Kidney epithelial cell (primary cell): ENCODE measurements around the gene ADGRA1. TPM values are rescaled to one million over a fixed set of nuclear protein-coding genes. Genes with fewer than 3 reads are reported as not detected.
"Not testable (repeated sequence)": the region's sequence is repeated elsewhere in the genome, so short reads cannot be mapped to it uniquely, and the experiment has no call there.

Experiments used
- DNase-seq: peaks from one replicate; pipeline ENCODE4 v3.0.0-alpha.2; 2010; ENCODE audit warnings: low read depth
- H3K27me3 ChIP-seq: 2 replicates; pipeline ENCODE4 v1.6.0; 2011; ENCODE audit warnings: low read length; ENCODE audit not compliant: control insufficient read depth, insufficient read depth
- H3K36me3 ChIP-seq: 2 replicates; pipeline ENCODE4 v1.5.1; 2011; ENCODE audit warnings: low read length; ENCODE audit not compliant: control insufficient read depth, insufficient read depth
- H3K4me3 ChIP-seq: 2 replicates; pipeline ENCODE4 v1.5.1; 2011; ENCODE audit warnings: low read depth, mild to moderate bottlenecking, control low read depth, low read length
- total RNA-seq: library from RNA; depleted of rRNA; stranded (reverse); fragments of >200 nt; gene quantifications from 2 replicates; pipeline ENCODE4 v1.2.3, GENCODE V29; 2015
- TF ChIP-seq, protein P1 (sequence below): IDR thresholded peaks from 2 replicates; pipeline ENCODE4 v1.5.1; 2011; ENCODE audit warnings: mild to moderate bottlenecking, moderate library complexity, low read length, control low read depth, inconsistent platforms; ENCODE audit not compliant: insufficient read depth, poor library complexity, severe bottlenecking

ADGRA1 gene
- total RNA-seq, 1 donor from 2014 or later, result not detected

GRCh38 chr10:133110133-133110532, 22.4 kb downstream of the ADGRA1 start:
- no peak for DNase-seq
- TF ChIP-seq, protein P1, sequence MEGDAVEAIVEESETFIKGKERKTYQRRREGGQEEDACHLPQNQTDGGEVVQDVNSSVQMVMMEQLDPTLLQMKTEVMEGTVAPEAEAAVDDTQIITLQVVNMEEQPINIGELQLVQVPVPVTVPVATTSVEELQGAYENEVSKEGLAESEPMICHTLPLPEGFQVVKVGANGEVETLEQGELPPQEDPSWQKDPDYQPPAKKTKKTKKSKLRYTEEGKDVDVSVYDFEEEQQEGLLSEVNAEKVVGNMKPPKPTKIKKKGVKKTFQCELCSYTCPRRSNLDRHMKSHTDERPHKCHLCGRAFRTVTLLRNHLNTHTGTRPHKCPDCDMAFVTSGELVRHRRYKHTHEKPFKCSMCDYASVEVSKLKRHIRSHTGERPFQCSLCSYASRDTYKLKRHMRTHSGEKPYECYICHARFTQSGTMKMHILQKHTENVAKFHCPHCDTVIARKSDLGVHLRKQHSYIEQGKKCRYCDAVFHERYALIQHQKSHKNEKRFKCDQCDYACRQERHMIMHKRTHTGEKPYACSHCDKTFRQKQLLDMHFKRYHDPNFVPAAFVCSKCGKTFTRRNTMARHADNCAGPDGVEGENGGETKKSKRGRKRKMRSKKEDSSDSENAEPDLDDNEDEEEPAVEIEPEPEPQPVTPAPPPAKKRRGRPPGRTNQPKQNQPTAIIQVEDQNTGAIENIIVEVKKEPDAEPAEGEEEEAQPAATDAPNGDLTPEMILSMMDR, result no peak
- H3K36me3 ChIP-seq, result no peaks in the 10 kb centered on the region
- no peak overlapping the region for H3K4me3 ChIP-seq
- H3K27me3 ChIP-seq, result no peaks in the 10 kb centered on the region

DNA sequence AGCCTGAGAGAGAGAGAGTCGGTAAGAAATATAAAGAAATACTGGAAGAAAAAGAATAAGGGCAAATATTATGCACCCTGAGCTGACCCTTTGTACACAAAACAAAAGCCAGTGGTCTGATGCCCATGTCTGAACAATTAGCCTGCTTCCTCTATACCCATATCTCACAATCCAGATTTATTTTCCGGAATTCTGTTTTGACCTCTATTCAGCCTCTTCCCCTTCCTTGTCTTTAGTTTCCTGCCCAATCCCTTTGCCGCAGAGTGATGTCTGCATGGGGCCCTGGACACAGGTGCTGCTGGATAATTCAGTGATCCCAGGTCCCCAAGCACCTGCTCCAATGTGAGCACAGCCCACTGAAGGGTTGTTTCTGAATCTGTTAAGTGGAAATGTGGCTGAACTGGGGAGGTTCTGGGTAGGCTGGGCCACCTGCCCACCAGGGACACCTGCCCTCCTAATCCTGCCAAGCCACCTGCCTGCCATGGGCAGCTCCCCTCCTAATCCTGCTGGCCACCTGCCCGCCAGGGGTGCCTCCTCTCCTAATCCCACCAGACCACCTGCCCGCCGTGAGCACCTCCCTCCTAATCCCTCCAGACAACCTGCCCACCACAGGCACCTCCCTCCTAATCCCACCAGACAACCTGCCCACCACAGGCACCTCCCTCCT, 23.0 kb downstream of the ADGRA1 start:
- DNase-seq, result no peak
- TF ChIP-seq, protein P1, result no peak
- H3K4me3 ChIP-seq, result no peak overlapping the region
- no peaks in the 10 kb centered on the region for H3K36me3 ChIP-seq
- H3K27me3 ChIP-seq, result no peaks in the 10 kb centered on the region

DNA sequence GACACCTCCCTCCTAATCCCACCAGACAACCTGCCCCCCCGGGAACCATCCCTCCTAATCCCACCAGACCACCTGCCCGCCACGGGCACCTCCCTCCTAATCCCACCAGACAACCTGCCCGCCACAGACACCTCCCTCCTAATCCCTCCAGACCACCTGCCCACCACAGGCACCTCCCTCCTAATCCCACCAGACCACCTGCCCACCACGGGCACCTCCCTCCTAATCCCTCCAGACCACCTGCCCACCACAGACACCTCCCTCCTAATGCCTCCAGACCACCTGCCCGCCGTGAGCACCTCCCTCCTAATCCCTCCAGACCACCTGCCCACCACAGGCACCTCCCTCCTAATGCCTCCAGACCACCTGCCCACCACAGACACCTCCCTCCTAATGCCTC, 23.9 kb downstream of the ADGRA1 start:
- H3K4me3 ChIP-seq, H3K27me3 ChIP-seq, H3K36me3 ChIP-seq, DNase-seq: not testable (repeated sequence)

DNA sequence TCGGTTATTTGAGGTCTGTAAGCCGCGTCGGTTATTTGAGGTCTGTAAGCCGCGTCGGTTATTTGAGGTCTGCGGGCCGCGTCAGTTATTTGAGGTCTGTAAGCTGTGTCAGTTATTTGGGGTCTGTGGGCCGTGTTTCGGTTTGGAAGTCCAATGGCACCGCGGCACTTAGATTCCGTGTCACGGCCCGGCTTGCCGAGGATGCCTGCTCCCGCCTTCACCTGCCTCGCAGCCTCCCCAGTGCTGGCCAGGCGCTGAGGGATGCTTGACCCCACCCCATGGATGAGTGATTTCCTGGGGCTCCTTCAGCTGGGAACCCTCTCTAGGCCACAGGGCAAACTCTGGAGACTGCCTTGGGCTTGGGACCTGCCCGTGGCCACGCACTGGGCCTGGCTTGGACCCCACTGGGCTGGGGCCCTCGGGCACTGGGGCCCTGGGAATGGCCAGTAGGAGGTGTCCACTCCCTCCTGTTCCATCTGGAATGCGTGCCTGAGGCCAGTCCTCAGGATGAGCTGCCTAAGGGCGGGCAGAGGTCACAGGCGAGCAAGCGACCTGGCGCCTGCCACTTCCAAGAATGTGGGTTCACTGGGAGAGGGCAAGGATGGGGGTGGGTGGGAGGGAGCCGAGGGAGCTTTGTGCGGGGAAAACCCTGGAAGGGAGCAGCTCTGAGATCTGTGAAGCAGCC, 25.6 kb downstream of the ADGRA1 start:
- no peak overlapping the region for H3K4me3 ChIP-seq
- DNase-seq, result no peak
- no peaks in the 10 kb centered on the region for H3K27me3 ChIP-seq
- H3K36me3 ChIP-seq, result no peaks in the 10 kb centered on the region
- TF ChIP-seq, protein P1, result no peak

GRCh38 chr10:133113847-133114246, 26.1 kb downstream of the ADGRA1 start:
- H3K4me3 ChIP-seq, result no peak overlapping the region
- no peak for DNase-seq
- no peaks in the 10 kb centered on the region for H3K27me3 ChIP-seq
- TF ChIP-seq, protein P1, result no peak
- H3K36me3 ChIP-seq, result no peaks in the 10 kb centered on the region

DNA sequence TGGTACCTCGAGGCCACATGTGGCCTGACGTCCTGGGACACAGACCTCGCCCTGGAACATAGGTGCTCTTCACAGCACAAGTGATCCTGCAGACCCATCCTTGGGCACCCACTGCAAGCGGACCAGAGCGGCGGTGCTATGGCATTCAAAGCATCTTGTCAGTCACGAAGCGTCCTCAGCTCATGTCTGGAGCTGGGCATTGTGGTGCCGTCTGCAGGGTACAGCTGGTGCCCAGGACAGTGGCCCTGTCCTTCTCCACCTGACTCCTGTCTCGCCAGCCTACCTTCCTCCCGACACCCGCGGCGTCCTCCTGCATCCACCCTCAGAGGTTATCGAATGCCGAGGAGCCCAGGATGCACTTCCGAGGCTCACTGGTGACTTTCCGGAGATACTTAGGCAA, 26.5 kb downstream of the ADGRA1 start:
- TF ChIP-seq, protein P1, result no peak
- Histone ChIP-seq H3K36me3 (no peaks in the 10 kb centered on the region), H3K4me3 (no peak overlapping the region), H3K27me3 (no peaks in the 10 kb centered on the region)
- DNase-seq, result no peak
